GM18519 (cell line): ENCODE results near the gene ZSWIM5.
"Not testable (repeated sequence)": the region's sequence is repeated elsewhere in the genome, so short reads cannot be mapped to it uniquely, and the experiment has no call there.

Source experiments
- ATAC-seq: cut with Tn5 transposase; IDR thresholded peaks from one replicate; pipeline ENCODE4 v1.9.1; 2021; ENCODE audit warnings: mild to moderate bottlenecking, moderate library complexity; ENCODE audit not compliant: unreplicated experiment, low FRiP score

ZSWIM5 gene

DNA sequence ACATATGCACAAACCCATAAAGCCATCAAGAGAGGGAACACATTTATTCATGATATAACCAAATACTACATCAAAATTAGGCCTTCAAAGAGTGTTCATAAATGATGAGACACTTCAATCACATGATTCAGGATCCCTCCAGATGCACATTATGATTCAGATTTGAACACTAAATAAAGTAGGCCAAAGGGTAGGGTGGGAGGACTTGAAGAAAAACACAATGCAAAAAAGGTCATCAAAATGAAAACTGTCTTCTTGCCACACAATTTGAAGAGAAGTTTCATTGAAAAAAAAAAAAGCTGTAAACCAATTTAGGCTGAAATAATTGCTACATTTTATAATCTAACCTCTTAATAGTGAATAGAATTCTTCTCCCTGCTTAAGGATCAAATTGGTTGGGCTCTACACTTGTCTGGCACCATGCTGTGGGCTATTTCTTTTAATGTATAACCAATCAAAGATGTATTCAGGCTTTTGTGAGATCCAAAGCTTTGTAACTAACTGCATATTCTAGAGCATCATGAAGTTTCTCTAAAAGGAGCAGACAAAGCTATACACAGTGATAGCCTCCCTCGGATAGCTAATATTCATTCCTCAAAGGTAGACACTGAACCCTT lies 58.1 kb downstream of the ZSWIM5 start:
- no peak for ATAC-seq

DNA sequence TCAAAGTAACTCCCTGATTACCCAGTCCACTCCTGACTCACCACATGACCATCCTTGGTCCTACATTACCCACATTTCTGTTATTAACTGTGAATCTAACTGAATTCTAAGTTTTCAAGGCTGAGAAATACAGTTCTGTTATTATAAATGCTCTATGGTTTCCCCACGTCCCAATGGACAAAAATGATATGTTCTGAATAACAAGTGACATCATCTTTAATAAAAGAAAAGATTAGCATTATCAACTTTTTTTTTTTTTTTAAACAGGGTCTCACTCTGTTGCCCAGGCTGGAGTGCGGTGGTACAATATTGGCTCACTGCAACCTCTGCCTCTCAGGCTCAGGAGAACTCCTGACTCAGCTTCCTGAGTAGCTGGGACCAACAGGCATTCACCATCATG lies 59.6 kb downstream of the ZSWIM5 start:
- no peak for ATAC-seq

DNA sequence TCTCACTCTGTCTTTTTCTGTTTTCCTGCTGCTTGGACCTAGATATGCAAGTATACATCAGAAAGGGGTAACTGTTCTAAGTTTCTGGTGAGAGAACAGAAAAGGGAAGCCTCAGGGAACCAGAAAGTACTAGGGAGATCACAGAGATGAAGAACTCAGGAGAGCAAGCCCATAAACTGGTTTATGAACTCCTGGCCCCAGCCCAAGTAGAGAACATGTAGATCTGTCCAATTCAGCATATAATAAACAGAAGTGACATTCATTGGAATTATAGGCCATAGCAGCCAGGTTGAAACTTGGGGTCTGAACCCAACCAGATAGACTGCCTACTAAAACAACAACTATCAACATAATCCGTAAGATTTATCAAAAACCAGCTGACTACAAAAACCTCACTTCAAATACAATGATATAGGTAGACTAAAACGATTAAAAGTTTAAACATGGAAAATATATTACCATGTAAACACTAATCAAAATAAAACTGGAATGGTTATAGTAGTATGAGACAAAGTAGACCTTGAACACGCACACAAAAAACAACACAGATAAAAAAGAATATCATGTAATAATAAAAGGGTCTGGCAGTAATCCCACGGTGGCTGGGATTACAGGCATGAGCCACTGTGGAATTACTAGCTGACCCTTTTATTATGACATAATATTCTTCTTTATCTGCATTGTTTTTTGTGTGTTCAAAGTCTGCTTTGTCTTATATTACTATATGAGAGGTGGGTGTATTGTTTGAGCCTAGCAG lies 65.0 kb downstream of the ZSWIM5 start:
- ATAC-seq = no peak

DNA sequence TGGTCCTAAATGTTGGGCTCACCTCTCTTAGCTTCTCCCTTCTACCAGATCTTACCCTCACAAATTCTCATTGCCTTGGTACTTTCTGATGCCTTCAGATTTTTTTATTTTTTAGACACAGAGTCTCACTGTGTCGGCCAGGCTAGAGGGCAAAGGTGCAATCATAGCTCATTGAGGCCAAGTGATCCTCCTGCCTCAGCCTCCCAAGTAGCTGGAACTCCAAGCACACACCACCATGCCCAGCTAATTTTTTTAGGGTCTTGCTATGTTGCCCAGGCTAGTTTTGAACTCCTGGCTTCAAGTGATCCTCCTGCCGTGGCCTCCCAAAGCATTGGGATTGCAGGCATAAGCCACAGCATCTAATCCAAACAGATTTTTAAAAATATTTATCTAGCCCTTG lies 69.4 kb downstream of the ZSWIM5 start:
- ATAC-seq = no peak

DNA sequence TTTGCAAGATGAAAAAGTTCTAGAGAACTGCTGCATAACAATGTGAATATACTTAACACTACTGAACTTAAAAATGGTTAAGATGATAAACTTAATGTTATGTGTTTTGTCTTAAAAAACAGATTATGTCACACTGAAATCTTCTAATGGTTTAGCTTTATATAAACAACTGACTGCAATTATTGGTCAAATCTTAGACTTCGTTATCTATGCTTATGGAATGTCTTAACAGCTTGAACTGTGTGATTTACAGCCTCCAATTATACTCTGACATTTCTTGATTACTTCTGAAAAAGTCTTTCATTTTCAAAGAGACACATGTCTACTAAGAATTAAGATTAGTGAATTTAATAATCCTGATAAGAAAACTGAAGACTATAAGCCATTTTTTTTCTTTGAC lies 71.1 kb downstream of the ZSWIM5 start:
- ATAC-seq = no peak

DNA sequence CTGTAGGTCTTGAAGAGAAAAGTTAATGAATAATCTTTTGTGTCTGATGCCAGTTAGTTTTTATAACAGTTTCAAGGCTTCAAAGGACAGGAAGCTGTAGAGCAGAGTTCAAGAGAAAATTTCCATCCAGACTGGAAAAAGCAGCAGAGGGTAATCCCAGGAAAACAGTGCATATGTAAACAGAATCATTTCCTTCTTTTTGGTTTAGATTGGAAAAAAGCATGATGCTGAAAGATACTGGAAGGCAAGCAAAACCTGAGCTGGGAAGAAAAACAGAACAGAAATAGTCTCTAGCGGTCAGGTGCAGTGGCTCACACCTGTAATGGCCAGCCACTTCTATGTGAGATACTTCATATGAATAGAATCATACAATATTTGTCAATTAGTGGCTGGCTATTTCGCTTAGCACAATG lies 71.9 kb downstream of the ZSWIM5 start:
- ATAC-seq = no peak

DNA sequence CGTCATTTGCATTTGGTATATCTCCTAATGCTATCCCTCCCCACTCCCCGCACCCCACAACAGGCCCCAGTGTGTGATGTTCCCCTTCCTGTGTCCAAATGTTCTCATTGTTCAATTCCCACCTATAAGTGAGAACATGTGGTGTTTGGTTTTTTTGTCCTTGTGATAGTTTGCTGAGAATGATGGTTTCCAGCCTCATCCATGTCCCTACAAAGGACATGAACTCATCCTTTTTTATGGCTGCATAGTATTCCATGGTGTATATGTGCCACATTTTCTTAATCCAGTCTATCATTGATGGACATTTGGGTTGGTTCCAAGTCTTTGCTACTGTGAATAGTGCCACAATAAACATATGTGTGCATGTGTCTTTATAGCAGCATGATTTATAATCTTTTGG lies 73.7 kb downstream of the ZSWIM5 start:
- not testable (repeated sequence) for ATAC-seq

DNA sequence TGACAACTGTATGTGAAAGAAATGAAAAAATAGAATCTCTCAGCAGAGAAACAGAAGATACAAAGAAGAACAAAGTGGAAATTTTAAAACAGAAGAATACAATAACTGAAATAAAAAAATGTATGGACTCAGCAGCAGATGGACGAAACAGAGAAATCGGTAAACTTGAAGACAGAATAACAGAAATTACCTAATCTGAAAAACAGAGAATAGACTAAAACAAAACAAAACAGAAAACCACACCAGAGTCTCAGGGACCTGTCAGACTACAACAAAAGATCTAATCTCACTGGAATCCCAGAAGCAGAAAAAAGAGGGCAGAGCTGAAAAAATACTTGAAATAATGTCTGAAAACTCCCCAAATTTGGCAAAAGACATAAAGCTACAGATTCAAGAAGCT lies 83.0 kb downstream of the ZSWIM5 start:
- no peak for ATAC-seq

DNA sequence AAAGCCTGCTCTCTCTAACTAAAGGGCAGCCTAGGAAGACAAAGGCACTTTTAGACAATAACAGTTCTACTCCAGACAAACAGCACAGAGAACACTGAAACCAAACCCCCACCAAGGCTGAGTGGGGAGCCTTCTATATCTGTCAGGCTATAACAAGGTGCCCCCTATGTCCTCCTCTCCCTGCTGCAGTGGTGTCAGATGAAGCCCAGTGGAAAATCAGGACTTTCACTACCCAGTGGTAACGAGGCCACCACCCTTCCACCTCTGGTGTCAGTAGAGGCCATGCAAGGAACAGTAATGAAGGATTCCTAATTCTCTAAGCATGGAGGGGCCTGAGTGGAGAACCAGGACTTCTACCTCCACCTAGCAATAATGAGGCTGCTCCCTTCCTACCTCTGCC lies 83.7 kb downstream of the ZSWIM5 start:
- no peak for ATAC-seq

DNA sequence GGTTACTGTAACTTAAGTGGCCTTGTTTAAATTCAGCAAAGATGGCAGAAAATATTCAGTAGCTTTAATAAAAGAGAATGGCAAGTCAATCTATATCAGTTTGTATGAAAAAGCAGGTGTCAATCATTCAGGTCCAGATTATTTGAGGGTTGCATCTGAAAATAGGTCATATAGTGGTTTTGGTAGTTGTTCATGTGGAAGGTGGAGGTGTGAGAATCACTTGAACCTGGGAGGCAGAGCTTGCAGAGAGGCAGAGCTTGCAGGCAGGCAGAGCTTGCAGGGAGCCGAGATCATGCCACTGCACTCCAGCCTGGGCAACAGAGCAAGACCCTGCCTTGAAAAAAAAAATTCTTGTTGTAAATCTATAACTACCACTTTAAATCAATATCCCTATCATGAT lies 88.6 kb downstream of the ZSWIM5 start:
- ATAC-seq = no peak

DNA sequence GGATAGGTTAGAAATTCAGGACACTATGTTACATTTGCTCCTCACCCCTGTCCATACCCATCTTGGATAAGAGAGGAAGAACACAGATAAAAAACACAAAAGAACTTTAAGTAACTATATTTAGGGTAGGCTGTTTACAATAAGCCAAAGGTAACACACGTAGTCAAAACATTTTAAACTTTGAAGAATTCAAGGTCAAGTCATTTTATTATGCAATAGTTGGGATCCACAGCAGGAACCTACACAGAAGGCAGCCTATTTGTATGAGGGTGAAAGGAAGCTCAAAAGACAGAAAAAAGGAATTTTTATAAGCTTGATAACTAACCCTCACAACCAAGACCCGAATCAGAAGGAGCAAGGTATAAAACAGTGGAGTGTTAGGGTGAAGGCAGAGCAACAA lies 89.6 kb downstream of the ZSWIM5 start:
- ATAC-seq = no peak

DNA sequence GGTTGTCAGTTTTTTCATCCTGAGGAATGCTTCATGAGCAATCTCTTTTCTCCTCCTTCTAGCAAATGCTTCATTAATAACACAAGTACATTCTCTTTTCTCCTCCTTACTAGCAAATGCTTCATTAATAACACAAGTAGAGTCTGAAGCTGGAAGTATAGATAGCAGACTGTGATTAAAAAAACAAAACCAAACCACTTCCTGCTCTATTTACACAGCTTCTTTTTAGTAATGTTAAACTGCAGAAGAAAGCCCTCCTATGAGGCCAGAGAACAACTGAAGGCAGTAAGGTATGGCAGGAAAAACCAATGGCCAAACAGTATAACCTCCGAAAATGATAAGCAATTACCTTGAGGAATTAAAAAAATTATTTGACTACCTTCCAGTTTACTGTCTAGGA lies 90.1 kb downstream of the ZSWIM5 start:
- ATAC-seq = no peak

DNA sequence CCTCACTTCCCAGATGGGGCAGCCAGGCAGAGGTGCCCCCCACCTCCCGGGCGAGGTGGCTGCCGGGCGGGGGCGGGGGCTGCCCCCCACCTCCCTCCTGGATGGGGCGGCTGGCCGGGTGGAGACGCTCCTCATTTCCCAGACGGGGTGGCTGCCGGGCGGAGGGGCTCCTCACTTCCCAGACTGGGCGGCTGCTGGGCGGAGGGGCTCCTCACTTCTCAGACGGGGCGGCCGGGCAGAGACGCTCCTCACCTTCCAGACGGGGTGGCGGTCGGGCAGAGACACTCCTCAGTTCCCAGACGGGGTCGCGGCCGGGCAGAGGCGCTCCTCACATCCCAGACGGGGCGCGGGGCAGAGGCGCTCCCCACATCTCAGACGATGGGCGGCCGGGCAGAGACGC lies 91.2 kb downstream of the ZSWIM5 start:
- ATAC-seq = not testable (repeated sequence)

DNA sequence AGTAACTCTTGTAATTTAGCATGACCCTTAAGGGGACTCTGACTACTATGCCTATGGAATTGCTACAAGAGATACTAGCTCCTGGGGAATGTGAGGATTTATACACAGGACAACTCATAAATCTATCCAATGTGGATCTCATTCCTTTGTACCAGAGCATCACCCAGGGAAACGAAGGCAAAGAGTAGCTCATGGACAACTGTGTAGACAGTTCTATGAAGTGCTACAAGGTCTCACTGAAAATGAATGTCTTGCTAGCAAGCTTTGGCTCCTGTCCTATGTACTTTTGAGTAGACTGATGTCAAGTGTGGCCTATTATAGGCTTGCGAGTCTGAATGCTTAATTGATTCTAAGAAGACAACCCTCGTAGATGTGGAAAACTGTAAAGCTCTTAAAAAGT lies 93.7 kb downstream of the ZSWIM5 start:
- no peak for ATAC-seq

DNA sequence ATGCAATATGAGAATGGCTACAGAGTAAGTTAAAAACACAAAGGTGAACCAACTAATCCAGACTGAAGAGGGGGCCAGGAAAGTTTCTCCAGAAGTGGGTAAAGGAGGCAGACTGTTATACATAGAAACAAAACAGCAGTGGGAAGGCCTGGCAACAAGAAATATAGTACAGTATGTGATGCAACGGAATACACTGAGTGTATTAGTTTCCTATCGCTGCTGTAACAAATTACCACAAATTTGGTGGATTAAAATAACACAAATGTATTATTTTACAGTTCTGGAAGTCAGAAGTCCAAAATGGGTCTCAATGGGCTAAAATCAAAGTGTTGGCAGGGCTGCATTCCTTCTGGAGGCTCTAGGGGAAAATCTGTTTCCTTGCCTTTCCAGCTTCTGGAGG lies 95.2 kb downstream of the ZSWIM5 start:
- no peak for ATAC-seq

DNA sequence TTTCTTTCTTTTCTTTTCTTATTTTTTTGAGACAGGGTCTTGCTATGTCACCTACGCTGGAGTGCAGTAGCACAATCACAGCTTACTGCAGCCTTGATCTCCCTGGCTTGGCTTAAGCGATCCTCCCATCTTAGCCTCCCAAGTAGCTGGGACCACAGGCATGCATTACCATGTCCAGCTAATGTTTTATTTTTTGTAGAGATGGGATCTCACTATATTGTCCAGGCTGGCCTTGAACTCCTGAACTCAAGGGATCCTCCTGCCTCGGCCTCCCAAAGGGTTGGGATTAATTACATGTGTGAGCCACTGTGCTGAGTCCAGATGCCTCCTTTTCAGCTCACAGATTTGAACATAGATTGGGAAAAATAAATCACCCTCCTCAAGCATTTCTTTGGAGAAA lies 98.6 kb downstream of the ZSWIM5 start:
- no peak for ATAC-seq

DNA sequence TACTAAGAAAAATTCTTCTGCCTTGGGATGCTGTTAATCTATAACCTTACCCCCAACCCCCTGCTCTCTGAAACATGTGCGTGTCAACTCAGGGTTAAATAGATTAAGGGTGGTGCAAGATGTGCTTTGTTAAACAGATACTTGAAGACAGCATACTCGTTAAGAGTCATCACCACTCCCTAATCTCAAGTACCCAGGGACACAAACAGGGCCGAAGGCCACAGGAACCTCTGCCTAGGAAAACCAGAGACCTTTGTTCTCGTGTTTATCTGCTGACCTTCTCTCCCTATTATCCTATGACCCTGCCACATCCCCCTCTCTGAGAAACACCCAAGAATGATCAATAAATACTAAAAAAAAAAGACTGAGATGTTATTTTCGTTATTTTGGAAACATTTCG lies 99.5 kb downstream of the ZSWIM5 start:
- ATAC-seq = not testable (repeated sequence)

DNA sequence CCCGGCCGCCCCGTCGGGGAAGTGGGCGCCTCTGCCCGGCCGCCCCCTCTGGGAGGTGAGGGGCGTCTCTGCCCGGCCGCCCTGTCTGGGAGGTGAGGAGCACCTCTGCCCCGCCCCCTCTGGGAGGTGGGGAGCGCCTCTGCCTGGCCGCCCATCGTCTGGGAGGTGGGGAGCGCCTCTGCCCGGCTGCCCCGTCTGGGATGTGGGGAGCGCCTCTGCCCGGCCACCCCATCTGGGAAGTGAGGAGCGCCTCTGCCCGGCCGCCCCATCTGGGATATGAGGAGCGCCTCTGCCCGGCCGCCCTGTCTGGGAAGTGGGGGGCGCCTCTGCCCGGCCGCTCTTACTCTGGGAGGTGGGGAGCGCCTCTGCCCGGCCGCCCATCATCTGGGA lies 100.3 kb downstream of the ZSWIM5 start:
- not testable (repeated sequence) for ATAC-seq

DNA sequence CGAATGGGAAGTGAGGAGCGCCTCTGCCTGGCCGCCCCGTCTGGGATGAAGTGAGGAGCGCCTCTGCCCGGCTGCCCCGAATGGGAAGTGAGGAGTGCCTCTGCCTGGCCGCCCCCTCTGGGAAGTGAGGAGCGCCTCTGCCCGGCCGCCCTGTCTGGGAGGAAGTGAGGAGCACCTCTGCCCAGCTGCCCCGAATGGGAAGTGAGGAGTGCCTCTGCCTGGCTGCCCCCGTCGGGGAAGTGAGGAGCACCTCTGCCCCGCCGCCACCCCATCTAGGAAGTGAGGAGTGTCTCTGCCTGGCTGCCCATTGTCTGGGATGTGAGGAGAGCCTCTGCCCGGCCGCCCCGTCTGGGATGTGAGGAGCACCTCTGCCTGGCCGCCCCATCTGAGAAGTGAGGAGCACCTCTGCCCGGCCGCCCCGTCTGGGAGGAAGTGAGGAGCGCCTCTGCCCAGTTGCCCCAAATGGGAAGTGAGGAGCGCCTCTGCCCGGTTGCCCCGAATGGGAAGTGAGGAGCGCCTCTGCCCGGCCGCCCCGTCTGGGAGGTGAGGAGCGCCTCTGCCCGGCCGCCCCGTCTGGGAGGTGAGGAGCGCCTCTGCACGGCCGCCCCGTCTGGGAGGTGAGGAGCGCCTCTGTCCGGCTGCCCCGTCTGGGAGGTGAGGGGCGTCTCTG lies 100.8 kb downstream of the ZSWIM5 start:
- not testable (repeated sequence) for ATAC-seq

DNA sequence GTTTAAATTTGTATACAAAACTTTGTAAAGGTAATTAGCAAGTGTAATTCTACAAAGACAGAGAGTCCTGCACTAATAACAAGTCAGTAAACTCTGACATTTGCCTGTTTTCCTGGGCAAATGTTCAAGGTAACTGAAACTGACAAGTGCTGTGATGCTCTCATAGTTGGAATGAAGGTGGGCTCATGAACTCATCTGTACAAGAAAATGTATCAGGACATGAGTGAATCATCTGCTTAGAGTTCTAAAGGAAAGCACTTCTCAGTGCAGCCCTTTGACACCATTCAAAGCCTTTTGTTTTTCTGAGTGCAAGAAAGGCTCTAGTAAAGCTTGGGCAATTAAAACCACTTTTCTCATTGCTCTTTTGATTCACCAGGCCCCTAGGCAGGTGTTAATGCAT lies 102.9 kb downstream of the ZSWIM5 start:
- ATAC-seq = no peak

DNA sequence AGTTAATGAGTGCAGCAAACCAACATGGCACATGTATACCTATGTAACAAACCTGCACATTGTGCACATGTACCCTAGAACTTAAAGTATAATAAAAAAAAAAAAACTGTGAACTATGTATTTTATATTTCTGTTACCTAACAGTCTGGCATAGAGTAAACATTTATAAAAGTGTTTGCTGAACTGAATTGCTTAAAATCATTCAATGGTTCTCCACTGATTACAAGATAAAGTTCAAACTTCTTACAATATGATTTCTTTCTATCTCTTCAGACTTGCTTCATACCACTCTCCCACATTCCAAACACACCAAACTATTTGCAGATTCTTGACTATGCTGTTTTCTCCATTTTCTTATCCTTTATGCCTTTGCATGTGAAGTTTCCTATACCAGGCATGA lies 104.5 kb downstream of the ZSWIM5 start:
- ATAC-seq = no peak

DNA sequence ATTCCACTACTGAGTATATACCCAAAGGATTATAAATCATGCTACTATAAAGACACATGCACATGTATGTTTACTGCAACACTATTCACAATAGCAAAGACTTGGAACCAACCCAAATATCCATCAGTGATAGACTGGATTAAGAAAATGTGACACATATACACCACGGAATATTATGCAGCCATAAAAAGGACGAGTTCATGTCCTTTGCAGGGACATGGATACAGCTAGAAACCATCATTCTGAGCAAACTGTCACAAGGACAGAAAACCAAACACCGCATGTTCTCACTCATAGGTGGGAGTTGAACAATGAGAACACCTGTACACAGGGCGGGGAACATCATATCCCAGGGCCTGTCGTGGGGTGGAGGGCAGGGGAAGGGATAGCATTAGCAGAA lies 104.9 kb downstream of the ZSWIM5 start:
- ATAC-seq = not testable (repeated sequence)
